ENCODE measurements around the gene EHHADH. TPM values are rescaled to one million over a fixed set of nuclear protein-coding genes. Genes with fewer than 3 reads are reported as not detected.
A peak's percentile ranks its signal among the peaks of the same experiment; 100 is the strongest.

EHHADH gene
- total and polyA plus RNA-seq, 2 of the 13 experiments (the other 11 are each of a cell fraction or from before 2014, with no cell fraction given) = 14.5 to 38.9 TPM

GRCh38 chr3:185175370-185175987, 78.4 kb downstream of the EHHADH start:
- FAIRE-seq (peak; percentile 97), DNase-seq (ENCODE audit: low spot score) (peak; percentile 92), ATAC-seq (peak; percentile 99)
- H3K9me3 ChIP-seq (ENCODE audit: low read length) = no peaks in the 10 kb centered on the region
- H3K4me3 ChIP-seq (replicated peaks in 1 of 3; ENCODE audit: insufficient read depth in 1 of 3, low read depth in 2 of 3, low read length in 3 of 3) = peak overlapping the region; percentile 52 to 76 (median 58)
- no peaks in the 10 kb centered on the region for H3K79me2 ChIP-seq (ENCODE audit: insufficient read depth, low read length)
- in situ Hi-C loops (cut with HindIII; ENCODE audit: extremely low pct_ligation_motif_present, low pct_unique_long_range_greater_than_20kb) = loop anchor here (5.0 kb wide), 2 partner anchors 103 to 298 kb away; no protein-coding TSS in a partner anchor
- no peaks in the 10 kb centered on the region for H3K36me3 ChIP-seq (replicated peaks in 1 of 2; ENCODE audit: control insufficient read depth in 1 of 2, insufficient read depth in 2 of 2, low read length in 2 of 2)
- POLR2A ChIA-PET = interaction anchor here (1.2 to 1.6 kb wide), 3 partner anchors 14 to 105 kb away, joined by 3 to 9 read pairs (median 5); no protein-coding TSS in a partner anchor
- H3K27ac ChIP-seq (ENCODE audit: extremely low read length, insufficient read depth, low read length) = peak overlapping the region; percentile 80
- no peaks in the 10 kb centered on the region for H3K27me3 ChIP-seq (ENCODE audit: control insufficient read depth in 1 of 2, insufficient read depth in 2 of 2, low read length in 2 of 2)
- H3K4me2 ChIP-seq (ENCODE audit: low read depth, low read length) = peak overlapping the region; percentile 94
- H3K9ac ChIP-seq (ENCODE audit: insufficient read depth, low read depth, low read length) = peak overlapping the region; percentile 68
- 4% methylated on average over 9 of the region's 15 CpGs for WGBS (ENCODE audit: low lambda C conversion rate)
- BruUV-seq (replicated peaks) = TSS peak; percentile 91
- peak overlapping the region; percentile 71 for H2AFZ ChIP-seq (ENCODE audit: low read length)
- H4K20me1 ChIP-seq (ENCODE audit: insufficient read depth, low read length) = no peaks in the 10 kb centered on the region
- H3K4me1 ChIP-seq (ENCODE audit: insufficient read depth, low read length) = peaks cover 24% of the 10 kb centered on the region
- intact Hi-C loops (cut with micrococcal nuclease; ENCODE audit: unreplicated experiment) = loop anchor here (1.0 to 10.0 kb wide), 3 partner anchors 105 to 300 kb away; no protein-coding TSS in a partner anchor
- CTCF ChIA-PET (ENCODE audit: low intra/inter-chr PET ratio, low total read pairs) = interaction anchor here (2.4 to 3.4 kb wide), 2 partner anchors 105 to 300 kb away, joined by 14 to 38 read pairs; no protein-coding TSS in a partner anchor
- TF ChIP-seq KLF11 (CRISPR knock-in tag; IDR thresholded peaks at IDR 0.05) (no peak), FOSL2 (CRISPR knock-in tag; IDR thresholded peaks at IDR 0.05) (peak; percentile 37), ERF (CRISPR knock-in tag; IDR thresholded peaks at IDR 0.05) (peak; percentile 29; the same call in 1 of the 2 replicates), ZNF691 (CRISPR knock-in tag; IDR thresholded peaks at IDR 0.05; ENCODE audit: borderline replicate concordance, low read depth) (no peak), ZNF660 (CRISPR knock-in tag; IDR thresholded peaks at IDR 0.05; ENCODE audit: borderline replicate concordance, low read depth) (no peak), LBX2 (CRISPR knock-in tag; IDR thresholded peaks at IDR 0.05; ENCODE audit: borderline replicate concordance) (no peak), ZNF264 (CRISPR knock-in tag; IDR thresholded peaks at IDR 0.05) (0 out of 2 replicates have a peak, but pooled peaks have one; percentile 24), DBP (CRISPR knock-in tag; IDR thresholded peaks at IDR 0.05; ENCODE audit: not compliant biosample characterization) (no peak), SRY (CRISPR knock-in tag; IDR thresholded peaks at IDR 0.05) (peak; percentile 42; the same call in 1 of the 2 replicates)
- TF ChIP-seq, protein P1, sequence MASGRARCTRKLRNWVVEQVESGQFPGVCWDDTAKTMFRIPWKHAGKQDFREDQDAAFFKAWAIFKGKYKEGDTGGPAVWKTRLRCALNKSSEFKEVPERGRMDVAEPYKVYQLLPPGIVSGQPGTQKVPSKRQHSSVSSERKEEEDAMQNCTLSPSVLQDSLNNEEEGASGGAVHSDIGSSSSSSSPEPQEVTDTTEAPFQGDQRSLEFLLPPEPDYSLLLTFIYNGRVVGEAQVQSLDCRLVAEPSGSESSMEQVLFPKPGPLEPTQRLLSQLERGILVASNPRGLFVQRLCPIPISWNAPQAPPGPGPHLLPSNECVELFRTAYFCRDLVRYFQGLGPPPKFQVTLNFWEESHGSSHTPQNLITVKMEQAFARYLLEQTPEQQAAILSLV (CRISPR knock-in tag; IDR thresholded peaks at IDR 0.05; ENCODE audit: borderline replicate concordance) = peak; percentile 75; the same call in 1 of the 2 replicates
- TF ChIP-seq, protein P2, sequence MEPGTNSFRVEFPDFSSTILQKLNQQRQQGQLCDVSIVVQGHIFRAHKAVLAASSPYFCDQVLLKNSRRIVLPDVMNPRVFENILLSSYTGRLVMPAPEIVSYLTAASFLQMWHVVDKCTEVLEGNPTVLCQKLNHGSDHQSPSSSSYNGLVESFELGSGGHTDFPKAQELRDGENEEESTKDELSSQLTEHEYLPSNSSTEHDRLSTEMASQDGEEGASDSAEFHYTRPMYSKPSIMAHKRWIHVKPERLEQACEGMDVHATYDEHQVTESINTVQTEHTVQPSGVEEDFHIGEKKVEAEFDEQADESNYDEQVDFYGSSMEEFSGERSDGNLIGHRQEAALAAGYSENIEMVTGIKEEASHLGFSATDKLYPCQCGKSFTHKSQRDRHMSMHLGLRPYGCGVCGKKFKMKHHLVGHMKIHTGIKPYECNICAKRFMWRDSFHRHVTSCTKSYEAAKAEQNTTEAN (CRISPR knock-in tag; conservative IDR thresholded peaks at IDR 0.05) = no peak
- TF ChIP-seq, protein P3, sequence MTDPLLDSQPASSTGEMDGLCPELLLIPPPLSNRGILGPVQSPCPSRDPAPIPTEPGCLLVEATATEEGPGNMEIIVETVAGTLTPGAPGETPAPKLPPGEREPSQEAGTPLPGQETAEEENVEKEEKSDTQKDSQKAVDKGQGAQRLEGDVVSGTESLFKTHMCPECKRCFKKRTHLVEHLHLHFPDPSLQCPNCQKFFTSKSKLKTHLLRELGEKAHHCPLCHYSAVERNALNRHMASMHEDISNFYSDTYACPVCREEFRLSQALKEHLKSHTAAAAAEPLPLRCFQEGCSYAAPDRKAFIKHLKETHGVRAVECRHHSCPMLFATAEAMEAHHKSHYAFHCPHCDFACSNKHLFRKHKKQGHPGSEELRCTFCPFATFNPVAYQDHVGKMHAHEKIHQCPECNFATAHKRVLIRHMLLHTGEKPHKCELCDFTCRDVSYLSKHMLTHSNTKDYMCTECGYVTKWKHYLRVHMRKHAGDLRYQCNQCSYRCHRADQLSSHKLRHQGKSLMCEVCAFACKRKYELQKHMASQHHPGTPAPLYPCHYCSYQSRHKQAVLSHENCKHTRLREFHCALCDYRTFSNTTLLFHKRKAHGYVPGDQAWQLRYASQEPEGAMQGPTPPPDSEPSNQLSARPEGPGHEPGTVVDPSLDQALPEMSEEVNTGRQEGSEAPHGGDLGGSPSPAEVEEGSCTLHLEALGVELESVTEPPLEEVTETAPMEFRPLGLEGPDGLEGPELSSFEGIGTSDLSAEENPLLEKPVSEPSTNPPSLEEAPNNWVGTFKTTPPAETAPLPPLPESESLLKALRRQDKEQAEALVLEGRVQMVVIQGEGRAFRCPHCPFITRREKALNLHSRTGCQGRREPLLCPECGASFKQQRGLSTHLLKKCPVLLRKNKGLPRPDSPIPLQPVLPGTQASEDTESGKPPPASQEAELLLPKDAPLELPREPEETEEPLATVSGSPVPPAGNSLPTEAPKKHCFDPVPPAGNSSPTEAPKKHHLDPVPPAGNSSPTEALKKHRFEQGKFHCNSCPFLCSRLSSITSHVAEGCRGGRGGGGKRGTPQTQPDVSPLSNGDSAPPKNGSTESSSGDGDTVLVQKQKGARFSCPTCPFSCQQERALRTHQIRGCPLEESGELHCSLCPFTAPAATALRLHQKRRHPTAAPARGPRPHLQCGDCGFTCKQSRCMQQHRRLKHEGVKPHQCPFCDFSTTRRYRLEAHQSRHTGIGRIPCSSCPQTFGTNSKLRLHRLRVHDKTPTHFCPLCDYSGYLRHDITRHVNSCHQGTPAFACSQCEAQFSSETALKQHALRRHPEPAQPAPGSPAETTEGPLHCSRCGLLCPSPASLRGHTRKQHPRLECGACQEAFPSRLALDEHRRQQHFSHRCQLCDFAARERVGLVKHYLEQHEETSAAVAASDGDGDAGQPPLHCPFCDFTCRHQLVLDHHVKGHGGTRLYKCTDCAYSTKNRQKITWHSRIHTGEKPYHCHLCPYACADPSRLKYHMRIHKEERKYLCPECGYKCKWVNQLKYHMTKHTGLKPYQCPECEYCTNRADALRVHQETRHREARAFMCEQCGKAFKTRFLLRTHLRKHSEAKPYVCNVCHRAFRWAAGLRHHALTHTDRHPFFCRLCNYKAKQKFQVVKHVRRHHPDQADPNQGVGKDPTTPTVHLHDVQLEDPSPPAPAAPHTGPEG (CRISPR knock-in tag; IDR thresholded peaks at IDR 0.05) = no peak
